NCI-H2196 (cell line): Measurements from ENCODE around the gene NPEPPS.

Experiments used
- DNase-seq: peaks from one replicate; lab custom pipeline; 2025; ENCODE audit not compliant: unreplicated experiment; lab: John Stamatoyannopoulos, UW

The NPEPPS gene

GRCh38 chr17:47629826-47630225 is 98.9 kb downstream of the NPEPPS start:
- no peak for DNase-seq

- no peak for DNase-seq
Measured at GRCh38 chr17:47630614-47631013, 99.7 kb downstream of the NPEPPS start.

- no peak for DNase-seq
Measured at GRCh38 chr17:47632991-47633390, 102.1 kb downstream of the NPEPPS start.

- no peak for DNase-seq
Measured at GRCh38 chr17:47633996-47634395, 103.1 kb downstream of the NPEPPS start.

- no peak for DNase-seq
Measured at GRCh38 chr17:47634870-47635269, 104.0 kb downstream of the NPEPPS start.

GRCh38 chr17:47635734-47636133 is 104.8 kb downstream of the NPEPPS start:
- no peak for DNase-seq

- DNase-seq = peak; percentile 44
Measured at GRCh38 chr17:47636273-47637030, 105.5 kb downstream of the NPEPPS start.

- DNase-seq = no peak
Measured at GRCh38 chr17:47638903-47639302, 108.0 kb downstream of the NPEPPS start.

GRCh38 chr17:47640076-47640475 is 109.2 kb downstream of the NPEPPS start:
- DNase-seq = no peak

GRCh38 chr17:47641202-47641601 is 110.3 kb downstream of the NPEPPS start:
- no peak for DNase-seq

- no peak for DNase-seq
Measured at GRCh38 chr17:47643116-47643515, 112.2 kb downstream of the NPEPPS start.

- DNase-seq = no peak
Measured at GRCh38 chr17:47644324-47644723, 113.4 kb downstream of the NPEPPS start.

- peak; percentile 99 for DNase-seq
Measured at GRCh38 chr17:47649153-47649971, 118.5 kb downstream of the NPEPPS start, which contains the start of gene KPNB1. TSS of gene KPNB1 (plus strand) at chr17:47649919. CDS start at chr17:47650245, 326 bp downstream.

GRCh38 chr17:47649972-47650524 is 119.1 kb downstream of the NPEPPS start:
- peak; percentile 54 for DNase-seq

GRCh38 chr17:47650525-47651522 is 119.9 kb downstream of the NPEPPS start:
- peak; percentile 96 for DNase-seq

- no peak for DNase-seq
Measured at GRCh38 chr17:47651704-47652103, 120.8 kb downstream of the NPEPPS start.

GRCh38 chr17:47652570-47652969 is 121.7 kb downstream of the NPEPPS start:
- DNase-seq = no peak

GRCh38 chr17:47653442-47653841 is 122.5 kb downstream of the NPEPPS start:
- DNase-seq = no peak

- DNase-seq = no peak
Measured at GRCh38 chr17:47654991-47655390, 124.1 kb downstream of the NPEPPS start.

- DNase-seq = no peak
Measured at GRCh38 chr17:47660064-47660492, 129.2 kb downstream of the NPEPPS start.
